Neural cell (in vitro differentiated cells): ENCODE measurements around the gene NRG2. TPM values are rescaled to one million over a fixed set of nuclear protein-coding genes. Genes with fewer than 3 reads are reported as not detected.

Experiments used
- H2AFZ ChIP-seq: fragments of 200-600, 300-800 bp; sonication (generic), shearing (Covaris generic); 2 replicates; pipeline ENCODE4 v1.6.0; 2014; ENCODE audit warnings: low read depth, mild to moderate bottlenecking, antibody characterized with exemption, low read length, moderate library complexity
- H3F3A ChIP-seq: fragments of 200-600 bp; shearing (Covaris generic); 2 replicates; pipeline ENCODE4 v1.6.1; 2016; ENCODE audit warnings: mild to moderate bottlenecking, moderate library complexity, mixed read lengths, antibody characterized with exemption, low read length; ENCODE audit not compliant: insufficient read depth, poor library complexity, severe bottlenecking
- H3K27ac ChIP-seq: fragments of 200-600, 300-800 bp; sonication (generic), shearing (Covaris generic); 2 replicates; pipeline ENCODE4 v1.5.1; 2014; ENCODE audit warnings: mild to moderate bottlenecking, low read length, moderate library complexity
- H3K27me3 ChIP-seq: fragments of 300-800, 200-600 bp; sonication (generic), shearing (Covaris generic); 2 replicates; pipeline ENCODE4 v1.6.0; 2014; ENCODE audit warnings: mild to moderate bottlenecking, low read depth, low read length, moderate library complexity; ENCODE audit not compliant: insufficient read depth
- H3K36me3 ChIP-seq: fragments of 300-800, 200-600 bp; sonication (generic), shearing (Covaris generic); 2 replicates; pipeline ENCODE4 v1.5.1; 2014; ENCODE audit warnings: mild to moderate bottlenecking, antibody characterized with exemption, low read length, moderate library complexity; ENCODE audit not compliant: insufficient read depth
- H3K4me2 ChIP-seq: fragments of 300-800, 200-600 bp; sonication (generic), shearing (Covaris generic); 2 replicates; pipeline ENCODE4 v1.6.0; 2014; ENCODE audit warnings: mild to moderate bottlenecking, low read length
- H3K4me3 ChIP-seq: fragments of 300-800, 200-600 bp; sonication (generic), shearing (Covaris generic); 2 replicates; pipeline ENCODE4 v1.5.1; 2014; ENCODE audit warnings: mild to moderate bottlenecking, low read length, moderate library complexity
- H3K79me2 ChIP-seq: fragments of 200-600 bp; shearing (Covaris generic); replicated peaks from 2 replicates; pipeline ENCODE4 v1.6.0; 2014; ENCODE audit warnings: mild to moderate bottlenecking, low read length, moderate library complexity; ENCODE audit not compliant: insufficient read depth
- H3K9ac ChIP-seq: fragments of 300-800, 200-600 bp; sonication (generic), shearing (Covaris generic); 2 replicates; pipeline ENCODE4 v1.6.1; 2016; ENCODE audit warnings: mild to moderate bottlenecking, low read length, mixed read lengths
- H3K9me2 ChIP-seq: fragments of 200-600 bp; shearing (Covaris generic); 2 replicates; pipeline ENCODE4 v1.6.1; 2016; ENCODE audit warnings: mild to moderate bottlenecking, low read length, mixed read lengths; ENCODE audit not compliant: insufficient read depth
- H3K9me3 ChIP-seq: fragments of 200-600, 300-800 bp; sonication (generic), shearing (Covaris generic); 2 replicates; pipeline ENCODE4 v1.6.1; 2016; ENCODE audit warnings: mild to moderate bottlenecking, mixed run types, low read length, moderate library complexity, mixed read lengths
- H4K20me1 ChIP-seq: fragments of 200-600 bp; shearing (Covaris generic); 2 replicates; pipeline ENCODE4 v1.6.1; 2016; ENCODE audit warnings: mild to moderate bottlenecking, mixed run types; ENCODE audit not compliant: insufficient read depth
- CTCF ChIP-seq: fragments of 450-650 bp; IDR thresholded peaks from 2 replicates; pipeline ENCODE4 v1.5.1; 2014; ENCODE audit warnings: antibody characterized with exemption, mild to moderate bottlenecking, moderate library complexity; ENCODE audit not compliant: poor library complexity, severe bottlenecking
- EP300 ChIP-seq: fragments of 450-650 bp; conservative IDR thresholded peaks from 2 replicates; pipeline ENCODE4 v1.6.1; 2014; ENCODE audit warnings: antibody characterized with exemption, mild to moderate bottlenecking, moderate library complexity; ENCODE audit not compliant: poor library complexity, severe bottlenecking
- EZH2 ChIP-seq: fragments of 200-600, 300-800 bp; shearing (Covaris generic), sonication (generic); IDR thresholded peaks from 2 replicates; pipeline ENCODE4 v1.6.1; 2014; ENCODE audit warnings: antibody characterized with exemption, low read length, borderline replicate concordance, mild to moderate bottlenecking; ENCODE audit not compliant: insufficient read depth, poor library complexity, severe bottlenecking
- MXI1 ChIP-seq: fragments of 450-650 bp; conservative IDR thresholded peaks from 2 replicates; pipeline ENCODE4 v1.6.1; 2014; ENCODE audit warnings: antibody characterized with exemption, mild to moderate bottlenecking; ENCODE audit not compliant: poor library complexity, severe bottlenecking
- POLR2AphosphoS5 ChIP-seq: IDR thresholded peaks from 2 replicates; pipeline ENCODE4 v1.6.1; 2012
- RAD21 ChIP-seq: fragments of 450-650 bp; conservative IDR thresholded peaks from 2 replicates; pipeline ENCODE4 v1.6.1; 2014; ENCODE audit warnings: antibody characterized with exemption, mild to moderate bottlenecking, moderate library complexity
- SMC3 ChIP-seq: fragments of 450-650 bp; conservative IDR thresholded peaks from 2 replicates; pipeline ENCODE4 v1.6.1; 2014; ENCODE audit warnings: antibody characterized with exemption, mild to moderate bottlenecking, moderate library complexity; ENCODE audit not compliant: poor library complexity
- TAF1 ChIP-seq: IDR thresholded peaks from 2 replicates; pipeline ENCODE4 v1.6.1; 2012; ENCODE audit warnings: low read depth
- polyA plus RNA-seq: library from polyadenylated mRNA; depleted of rRNA; stranded (reverse); fragments of >200 nt; gene quantifications from 2 replicates; pipeline ENCODE4 v1.2.3, GENCODE V29; 2014
- TF ChIP-seq, protein P1 (sequence below): IDR thresholded peaks from 2 replicates; pipeline ENCODE4 v1.6.1; 2012; ENCODE audit warnings: borderline replicate concordance

The NRG2 gene
- polyA plus RNA-seq, 1 donor from 2014 or later = 5.4 TPM

- no peaks in the 10 kb centered on the region for H3F3A ChIP-seq
- TF ChIP-seq RAD21 (no peak), POLR2AphosphoS5 (no peak), EP300 (no peak), SMC3 (no peak), MXI1 (no peak), CTCF (no peak), TAF1 (no peak), EZH2 (no peak)
- TF ChIP-seq, protein P1, sequence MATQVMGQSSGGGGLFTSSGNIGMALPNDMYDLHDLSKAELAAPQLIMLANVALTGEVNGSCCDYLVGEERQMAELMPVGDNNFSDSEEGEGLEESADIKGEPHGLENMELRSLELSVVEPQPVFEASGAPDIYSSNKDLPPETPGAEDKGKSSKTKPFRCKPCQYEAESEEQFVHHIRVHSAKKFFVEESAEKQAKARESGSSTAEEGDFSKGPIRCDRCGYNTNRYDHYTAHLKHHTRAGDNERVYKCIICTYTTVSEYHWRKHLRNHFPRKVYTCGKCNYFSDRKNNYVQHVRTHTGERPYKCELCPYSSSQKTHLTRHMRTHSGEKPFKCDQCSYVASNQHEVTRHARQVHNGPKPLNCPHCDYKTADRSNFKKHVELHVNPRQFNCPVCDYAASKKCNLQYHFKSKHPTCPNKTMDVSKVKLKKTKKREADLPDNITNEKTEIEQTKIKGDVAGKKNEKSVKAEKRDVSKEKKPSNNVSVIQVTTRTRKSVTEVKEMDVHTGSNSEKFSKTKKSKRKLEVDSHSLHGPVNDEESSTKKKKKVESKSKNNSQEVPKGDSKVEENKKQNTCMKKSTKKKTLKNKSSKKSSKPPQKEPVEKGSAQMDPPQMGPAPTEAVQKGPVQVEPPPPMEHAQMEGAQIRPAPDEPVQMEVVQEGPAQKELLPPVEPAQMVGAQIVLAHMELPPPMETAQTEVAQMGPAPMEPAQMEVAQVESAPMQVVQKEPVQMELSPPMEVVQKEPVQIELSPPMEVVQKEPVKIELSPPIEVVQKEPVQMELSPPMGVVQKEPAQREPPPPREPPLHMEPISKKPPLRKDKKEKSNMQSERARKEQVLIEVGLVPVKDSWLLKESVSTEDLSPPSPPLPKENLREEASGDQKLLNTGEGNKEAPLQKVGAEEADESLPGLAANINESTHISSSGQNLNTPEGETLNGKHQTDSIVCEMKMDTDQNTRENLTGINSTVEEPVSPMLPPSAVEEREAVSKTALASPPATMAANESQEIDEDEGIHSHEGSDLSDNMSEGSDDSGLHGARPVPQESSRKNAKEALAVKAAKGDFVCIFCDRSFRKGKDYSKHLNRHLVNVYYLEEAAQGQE = no peak
- no peak overlapping the region for H2AFZ ChIP-seq
Measured at GRCh38 chr5:139925216-139925562, 117.9 kb downstream of the NRG2 start.

GRCh38 chr5:139924294-139925215 lies 118.5 kb downstream of the NRG2 start:
- Histone ChIP-seq H3K9me2 (no peaks in the 10 kb centered on the region), H3K36me3 (no peaks in the 10 kb centered on the region), H3K4me3 (no peak overlapping the region), H3K4me2 (no peak overlapping the region), H3K9me3 (no peaks in the 10 kb centered on the region), H3K27ac (no peak overlapping the region), H2AFZ (no peak overlapping the region), H3K79me2 (no peaks in the 10 kb centered on the region), H3K27me3 (no peaks in the 10 kb centered on the region), H3F3A (no peaks in the 10 kb centered on the region), H4K20me1 (no peaks in the 10 kb centered on the region), H3K9ac (no peak overlapping the region)
- TF ChIP-seq RAD21 = no peak
- TF ChIP-seq MXI1 = no peak
- TF ChIP-seq, protein P1 = no peak
- no peak for TF ChIP-seq CTCF
- TF ChIP-seq POLR2AphosphoS5 = no peak
- no peak for TF ChIP-seq TAF1
- TF ChIP-seq SMC3 = no peak
- TF ChIP-seq EZH2 = no peak
- TF ChIP-seq EP300 = no peak

More at GRCh38 chr5:139925216-139925562, 117.9 kb downstream of the NRG2 start:
- no peaks in the 10 kb centered on the region for H3K79me2 ChIP-seq
- H4K20me1 ChIP-seq = no peaks in the 10 kb centered on the region
- H3K9me2 ChIP-seq = no peaks in the 10 kb centered on the region
- H3K4me2 ChIP-seq = no peak overlapping the region
- H3K9me3 ChIP-seq = no peaks in the 10 kb centered on the region
- H3K36me3 ChIP-seq = no peaks in the 10 kb centered on the region
- H3K27ac ChIP-seq = no peak overlapping the region
- no peak overlapping the region for H3K9ac ChIP-seq
- no peak overlapping the region for H3K4me3 ChIP-seq
- H3K27me3 ChIP-seq = no peaks in the 10 kb centered on the region
